HEK293T (cell line): ENCODE data around the gene CELSR1.

Source experiments
- PKNOX1 ChIP-seq: fragments of 450-650 bp; IDR thresholded peaks from 2 replicates; pipeline ENCODE4 v1.6.1; 2016
- SP1 ChIP-seq: fragments of 450-650 bp; IDR thresholded peaks from 2 replicates; pipeline ENCODE4 v1.6.1; 2017

- TF ChIP-seq PKNOX1 (no peak), SP1 (no peak)
Measured at GRCh38 chr22:46571642-46572250, 34.3 kb upstream of the CELSR1 start.
